Hematopoietic multipotent progenitor cell treated with erythropoietin and hydrocortisone succinate and interleukin-3 and kit ligand, for 4 days (in vitro differentiated cells): ENCODE results near the gene CHL1.
A peak's percentile ranks its signal among the peaks of the same experiment; 100 is the strongest.

Source experiments
- DNase-seq: peaks from one replicate; pipeline ENCODE4 v3.0.0-alpha.2; 2015

CHL1 gene

GRCh38 chr3:196311-197148 is at the start of gene CHL1:
CHL1 (plus strand) TSS chr3:196763; CDS start chr3:319777, 123,014 bp downstream.
- peak; percentile 5 for DNase-seq

- no peak for DNase-seq
Observed at GRCh38 chr3:151614-152189, 44.9 kb upstream of the CHL1 start.

GRCh38 chr3:159974-160373 is 36.6 kb upstream of the CHL1 start:
- peak; percentile 59 for DNase-seq

GRCh38 chr3:166071-166470 is 30.5 kb upstream of the CHL1 start:
- no peak for DNase-seq

GRCh38 chr3:166799-167198 is 29.8 kb upstream of the CHL1 start:
- no peak for DNase-seq

GRCh38 chr3:173886-174285 is 22.7 kb upstream of the CHL1 start:
- DNase-seq: no peak

- DNase-seq: no peak
Observed at GRCh38 chr3:184976-185375, 11.6 kb upstream of the CHL1 start.

- DNase-seq: no peak
Observed at GRCh38 chr3:192215-192929, 4.2 kb upstream of the CHL1 start.

- DNase-seq: no peak
Observed at GRCh38 chr3:194001-194400, 2.6 kb upstream of the CHL1 start.

- no peak for DNase-seq
Observed at GRCh38 chr3:194421-194820, 2.1 kb upstream of the CHL1 start.

- no peak for DNase-seq
Observed at GRCh38 chr3:195666-196065, 897 bp upstream of the CHL1 start.

- no peak for DNase-seq
Observed at GRCh38 chr3:197149-197827, 725 bp downstream of the CHL1 start.

GRCh38 chr3:197828-198491 is 1.4 kb downstream of the CHL1 start:
- no peak for DNase-seq

- DNase-seq: no peak
Observed at GRCh38 chr3:199835-200234, 3.3 kb downstream of the CHL1 start.

- DNase-seq: no peak
Observed at GRCh38 chr3:200758-201325, 4.3 kb downstream of the CHL1 start.

- no peak for DNase-seq
Observed at GRCh38 chr3:204102-204501, 7.5 kb downstream of the CHL1 start.

- no peak for DNase-seq
Observed at GRCh38 chr3:207973-208372, 11.4 kb downstream of the CHL1 start.

- DNase-seq: no peak
Observed at GRCh38 chr3:210669-211068, 14.1 kb downstream of the CHL1 start.

GRCh38 chr3:212432-212831 is 15.9 kb downstream of the CHL1 start:
- no peak for DNase-seq

- DNase-seq: no peak
Observed at GRCh38 chr3:217099-217813, 20.7 kb downstream of the CHL1 start.

GRCh38 chr3:217948-218347 is 21.4 kb downstream of the CHL1 start:
- DNase-seq: no peak
